Measurements from ENCODE around the gene TMEM184A. TPM values are rescaled to one million over a fixed set of nuclear protein-coding genes. Genes with fewer than 3 reads are reported as not detected.

The TMEM184A gene
- total and polyA plus RNA-seq, 2 donors (not counting 1 experiment from before 2014, with no cell fraction given), result not detected

GRCh38 chr7:1563981-1564602, 8.1 kb upstream of the TMEM184A start:
- no peak for ATAC-seq (ENCODE audit: low read depth)
- H3K36me3 ChIP-seq (replicated peaks in 1 of 2; ENCODE audit: control extremely low read depth in 1 of 2, control insufficient read depth in 1 of 2, extremely low read depth in 1 of 2, insufficient read depth in 2 of 2, low read length in 1 of 2), result peaks cover 0 to 6% of the 10 kb centered on the region in 2 experiments
- Mint-ChIP-seq H3K27me3 (peaks cover 4% of the 10 kb centered on the region), H3K9me3 (ENCODE audit: insufficient read depth) (no peaks in the 10 kb centered on the region), H3K27ac (no peak overlapping the region), H3K4me1 (peaks cover 3% of the 10 kb centered on the region), H3K4me3 (no peak overlapping the region)
- no peaks in the 10 kb centered on the region for H4K20me1 ChIP-seq (ENCODE audit: control insufficient read depth, insufficient read depth, low read length, poor library complexity, severe bottlenecking)
- H3K79me2 ChIP-seq (ENCODE audit: control insufficient read depth, insufficient read depth, low read length), result no peaks in the 10 kb centered on the region
- WGBS (ENCODE audit: insufficient coverage), result 66% methylated on average over 15 of the region's 15 CpGs
- no peak for DNase-seq
- no peak overlapping the region for H3K9ac ChIP-seq (ENCODE audit: low read length)
- no peak overlapping the region for H2AFZ ChIP-seq (ENCODE audit: insufficient read depth, low read depth, low read length, poor library complexity, severe bottlenecking)
- H3K4me2 ChIP-seq (replicated peaks; ENCODE audit: low read depth, low read length, poor library complexity, severe bottlenecking), result no peak overlapping the region
- H3K4me3 ChIP-seq (ENCODE audit: control extremely low read depth in 1 of 5, extremely low read depth in 1 of 5, insufficient read depth in 1 of 5, low read depth in 2 of 5, low read length in 4 of 5), result no peak overlapping the region
- ChIA-PET POLR2A (no interaction called here), CTCF (no interaction called here)
- H3K9me3 ChIP-seq (ENCODE audit: control extremely low read depth in 1 of 3, control insufficient read depth in 2 of 3, insufficient read depth in 1 of 3, low read length in 2 of 3), result no peaks in the 10 kb centered on the region
- peaks cover 3 to 5% of the 10 kb centered on the region in 2 donors for H3K4me1 ChIP-seq (ENCODE audit: control insufficient read depth in 2 of 2, insufficient read depth in 2 of 2, low read length in 2 of 2)
- no peak overlapping the region for H3K27ac ChIP-seq (ENCODE audit: low read length in 2 of 2)
- H3K27me3 ChIP-seq (replicated peaks in 1 of 4; ENCODE audit: control extremely low read depth in 1 of 4, control insufficient read depth in 3 of 4, insufficient read depth in 4 of 4, low read length in 3 of 4), result no peaks in the 10 kb centered on the region
- TF ChIP-seq CTCF (IDR thresholded peaks at IDR 0.05) (no peak), EZH2 (IDR thresholded peaks at IDR 0.05; ENCODE audit: borderline replicate concordance, insufficient read depth, low read depth, low read length, poor library complexity, severe bottlenecking) (no peak)
- intact Hi-C loops (cut with micrococcal nuclease), result no loop called here

GRCh38 chr7:1562597-1563051, 6.6 kb upstream of the TMEM184A start:
- no peaks in the 10 kb centered on the region for H3K4me1 ChIP-seq (ENCODE audit: control insufficient read depth in 2 of 2, insufficient read depth in 2 of 2, low read length in 2 of 2)
- H3K27ac ChIP-seq (ENCODE audit: low read length in 2 of 2), result no peak overlapping the region
- TF ChIP-seq CTCF (IDR thresholded peaks at IDR 0.05) (no peak), EZH2 (IDR thresholded peaks at IDR 0.05; ENCODE audit: borderline replicate concordance, insufficient read depth, low read depth, low read length, poor library complexity, severe bottlenecking) (no peak)
- no peaks in the 10 kb centered on the region for H3K9me3 ChIP-seq (ENCODE audit: control extremely low read depth in 1 of 3, control insufficient read depth in 2 of 3, insufficient read depth in 1 of 3, low read length in 2 of 3)
- no peak overlapping the region for H3K4me2 ChIP-seq (replicated peaks; ENCODE audit: low read depth, low read length, poor library complexity, severe bottlenecking)
- H3K9ac ChIP-seq (ENCODE audit: low read length), result no peak overlapping the region
- POLR2A ChIA-PET, result no interaction called here
- peaks cover 4% of the 10 kb centered on the region for H3K27me3 Mint-ChIP-seq
- no peaks in the 10 kb centered on the region for H4K20me1 ChIP-seq (ENCODE audit: control insufficient read depth, insufficient read depth, low read length, poor library complexity, severe bottlenecking)
- intact Hi-C loops (cut with micrococcal nuclease), result no loop called here
- no peak overlapping the region for H3K27ac Mint-ChIP-seq
- no peaks in the 10 kb centered on the region for H3K27me3 ChIP-seq (replicated peaks in 1 of 4; ENCODE audit: control extremely low read depth in 1 of 4, control insufficient read depth in 3 of 4, insufficient read depth in 4 of 4, low read length in 3 of 4)
- peaks cover 0 to 4% of the 10 kb centered on the region in 2 experiments for H3K36me3 ChIP-seq (replicated peaks in 1 of 2; ENCODE audit: control extremely low read depth in 1 of 2, control insufficient read depth in 1 of 2, extremely low read depth in 1 of 2, insufficient read depth in 2 of 2, low read length in 1 of 2)
- DNase-seq (no peak), ATAC-seq (ENCODE audit: low read depth) (no peak)
- 89% methylated on average over 18 of the region's 18 CpGs for WGBS (ENCODE audit: insufficient coverage)
- CTCF ChIA-PET, result no interaction called here
- H2AFZ ChIP-seq (ENCODE audit: insufficient read depth, low read depth, low read length, poor library complexity, severe bottlenecking), result no peak overlapping the region
- no peak overlapping the region for H3K4me3 ChIP-seq (ENCODE audit: control extremely low read depth in 1 of 5, extremely low read depth in 1 of 5, insufficient read depth in 1 of 5, low read depth in 2 of 5, low read length in 4 of 5)
- H3K79me2 ChIP-seq (ENCODE audit: control insufficient read depth, insufficient read depth, low read length), result no peaks in the 10 kb centered on the region
- no peak overlapping the region for H3K4me3 Mint-ChIP-seq
- no peaks in the 10 kb centered on the region for H3K9me3 Mint-ChIP-seq (ENCODE audit: insufficient read depth)
- no peaks in the 10 kb centered on the region for H3K4me1 Mint-ChIP-seq

Data from B cell (primary cell).